Ectodermal cell (in vitro differentiated cells): Measurements from ENCODE around the gene TCF3.
A peak's percentile ranks its signal among the peaks of the same experiment; 100 is the strongest.

Experiments used
- H3K27ac ChIP-seq: 2 replicates; pipeline ENCODE4 v1.7.0; 2013; ENCODE audit warnings: mild to moderate bottlenecking, low read depth, low read length; ENCODE audit not compliant: insufficient read depth, poor library complexity, severe bottlenecking
- H3K27me3 ChIP-seq: 2 replicates; pipeline ENCODE4 v1.7.0; 2013; ENCODE audit warnings: mild to moderate bottlenecking, low read length; ENCODE audit not compliant: insufficient read depth, control insufficient read depth, poor library complexity, severe bottlenecking
- H3K36me3 ChIP-seq: one replicate; pipeline ENCODE4 v1.7.0; 2013; ENCODE audit warnings: low read length; ENCODE audit not compliant: control insufficient read depth, insufficient read depth
- H3K4me1 ChIP-seq: one replicate; pipeline ENCODE4 v1.7.0; 2013; ENCODE audit warnings: low read length; ENCODE audit not compliant: control insufficient read depth, insufficient read depth
- H3K4me3 ChIP-seq: 2 replicates; pipeline ENCODE4 v1.7.0; 2013; ENCODE audit warnings: low read depth, low read length, control low read depth; ENCODE audit not compliant: insufficient read depth
- H3K9me3 ChIP-seq: 2 replicates; pipeline ENCODE4 v1.7.0; 2013; ENCODE audit warnings: mild to moderate bottlenecking, low read length, moderate library complexity; ENCODE audit not compliant: control insufficient read depth
- WGBS, 2 experiments: methylation state at CpG; one replicate each; pipeline ENCODE4 v1.1.7; 2013; ENCODE audit warnings: missing lambda C conversion rate in 2 of 2; 5-methylcytosine and 5-hydroxymethylcytosine counted together

Gene TCF3

DNA sequence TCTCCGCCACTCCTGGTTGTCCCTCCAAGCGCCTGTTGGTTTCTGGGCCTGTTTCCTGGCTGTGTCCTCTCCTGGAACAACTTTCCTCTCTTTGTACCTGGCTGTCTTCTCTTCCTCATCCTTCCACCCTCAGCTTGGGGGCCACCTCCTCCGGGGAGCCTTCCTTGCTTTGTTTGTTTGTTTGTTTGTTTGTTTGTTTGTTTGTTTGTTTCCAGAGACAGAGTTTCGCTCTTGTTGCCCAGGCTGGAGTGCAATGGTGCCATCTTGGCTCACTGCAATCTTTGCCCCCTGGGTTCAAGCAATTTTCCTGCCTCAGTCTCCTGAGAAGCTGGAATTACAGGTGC lies 6.6 kb upstream of the TCF3 start:
- no peak overlapping the region for H3K27ac ChIP-seq
- H3K27me3 ChIP-seq, result no peaks in the 10 kb centered on the region
- no peak overlapping the region for H3K4me3 ChIP-seq
- H3K9me3 ChIP-seq, result no peaks in the 10 kb centered on the region
- 91 to 92% methylated on average over 4 of the region's 4 CpGs for WGBS, 2 experiments
- H3K36me3 ChIP-seq, result no peaks in the 10 kb centered on the region
- H3K4me1 ChIP-seq, result peaks cover 6% of the 10 kb centered on the region

DNA sequence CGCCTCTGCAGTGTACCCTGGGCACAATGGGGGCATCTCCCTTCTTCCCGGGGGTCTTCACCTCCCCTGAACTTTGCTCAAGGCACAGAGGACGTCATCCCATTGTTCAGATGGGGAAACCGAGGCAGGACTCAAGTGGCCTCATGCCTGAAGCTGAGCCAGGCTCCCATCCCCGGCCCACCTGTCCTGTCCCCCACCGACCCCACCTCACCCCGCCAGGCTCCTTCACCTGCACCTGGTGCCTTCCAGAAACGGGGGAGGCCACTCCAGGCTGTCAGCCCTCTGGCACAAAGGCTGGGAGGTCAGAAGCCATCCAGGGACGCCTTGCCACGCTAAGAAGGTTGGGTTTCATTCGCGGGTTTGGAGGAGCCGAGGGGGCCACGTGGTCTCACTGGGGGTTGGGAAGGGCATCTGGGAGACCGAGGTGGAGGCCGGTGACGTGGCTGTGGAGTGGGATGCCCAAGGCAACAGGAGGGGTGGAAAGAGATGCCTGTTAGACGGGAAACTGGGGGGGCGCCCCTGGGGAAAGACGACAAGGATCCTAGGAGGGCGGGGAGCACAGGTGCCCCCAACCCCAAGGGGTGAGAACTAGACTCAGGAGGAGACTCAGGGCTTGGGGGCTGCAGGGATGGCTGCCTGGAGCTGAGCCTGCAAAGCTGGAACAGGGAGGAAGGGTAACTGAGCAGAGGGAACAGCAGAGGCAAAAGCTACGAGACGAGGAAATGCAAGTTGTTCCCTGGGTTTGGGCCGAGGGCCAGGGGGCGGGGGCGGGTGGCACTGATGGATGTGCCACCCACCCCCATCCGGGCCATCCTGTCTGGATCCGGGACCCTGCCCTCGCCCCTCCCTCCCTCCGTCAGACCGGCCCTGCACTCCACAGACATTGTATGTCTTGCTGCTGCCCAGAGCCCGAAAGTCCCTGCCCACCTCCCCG lies 6.0 kb upstream of the TCF3 start:
- WGBS, 2 experiments, result 87% methylated on average over 33 of the region's 33 CpGs
- no peaks in the 10 kb centered on the region for H3K27me3 ChIP-seq
- H3K27ac ChIP-seq, result no peak overlapping the region
- no peak overlapping the region for H3K4me3 ChIP-seq
- H3K9me3 ChIP-seq, result no peaks in the 10 kb centered on the region
- peaks cover 6% of the 10 kb centered on the region for H3K4me1 ChIP-seq
- H3K36me3 ChIP-seq, result no peaks in the 10 kb centered on the region

DNA sequence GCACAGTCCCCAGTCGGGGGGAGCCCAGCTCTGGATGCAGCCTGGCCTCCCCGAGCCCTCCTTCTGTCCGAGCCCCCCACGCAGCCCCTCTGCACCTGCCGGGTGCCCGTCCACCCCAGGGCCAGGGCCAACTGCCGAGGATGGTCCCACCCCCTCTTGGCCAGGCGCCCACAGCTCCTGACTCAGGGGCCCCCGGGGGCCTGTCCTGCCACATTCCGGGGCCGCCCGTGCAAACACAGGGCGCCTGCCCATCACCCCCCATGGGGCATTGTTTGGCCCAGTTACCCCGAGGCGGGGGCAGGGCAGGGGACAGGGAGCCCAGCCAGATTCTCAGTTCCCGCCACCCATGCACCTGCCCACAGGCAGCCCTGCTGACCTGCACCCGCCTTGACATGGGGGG lies 5.3 kb upstream of the TCF3 start:
- Histone ChIP-seq H3K27me3 (no peaks in the 10 kb centered on the region), H3K4me1 (peaks cover 6% of the 10 kb centered on the region), H3K9me3 (no peaks in the 10 kb centered on the region), H3K27ac (no peak overlapping the region), H3K36me3 (no peaks in the 10 kb centered on the region), H3K4me3 (no peak overlapping the region)
- 88 to 92% methylated on average over 17 of the region's 17 CpGs for WGBS, 2 experiments

DNA sequence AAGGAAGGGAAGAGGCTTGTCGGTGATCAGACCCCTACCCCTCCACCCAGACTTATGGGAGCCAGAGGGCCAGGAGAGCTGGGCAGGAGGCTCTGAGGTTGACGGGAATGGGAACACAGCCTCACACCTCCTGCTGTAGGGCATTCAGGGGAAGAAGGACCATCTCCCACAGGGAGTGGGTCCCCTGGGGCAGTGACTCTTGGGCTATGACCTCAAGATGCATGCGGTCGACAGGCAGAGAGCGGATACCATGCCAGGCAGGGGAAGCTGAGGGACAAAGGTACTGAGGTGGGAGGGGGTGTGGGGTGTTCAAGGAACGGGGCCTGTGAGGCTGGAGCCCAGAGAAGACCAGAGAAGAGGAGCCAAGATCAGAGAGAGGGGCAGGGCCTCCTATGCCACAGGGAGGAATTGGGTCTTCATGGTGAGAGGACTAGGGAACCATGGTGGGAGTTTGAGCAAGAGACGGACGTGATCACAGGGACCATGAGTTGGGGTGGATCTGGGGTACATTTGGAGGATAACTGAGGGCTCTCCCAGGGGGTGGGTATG lies 4.6 kb upstream of the TCF3 start:
- Histone ChIP-seq H3K4me3 (no peak overlapping the region), H3K9me3 (no peaks in the 10 kb centered on the region), H3K36me3 (no peaks in the 10 kb centered on the region), H3K4me1 (peaks cover 6% of the 10 kb centered on the region), H3K27me3 (no peaks in the 10 kb centered on the region), H3K27ac (no peak overlapping the region)
- 87 to 90% methylated on average over 8 of the region's 8 CpGs for whole genome bisulfite sequencing, 2 experiments

DNA sequence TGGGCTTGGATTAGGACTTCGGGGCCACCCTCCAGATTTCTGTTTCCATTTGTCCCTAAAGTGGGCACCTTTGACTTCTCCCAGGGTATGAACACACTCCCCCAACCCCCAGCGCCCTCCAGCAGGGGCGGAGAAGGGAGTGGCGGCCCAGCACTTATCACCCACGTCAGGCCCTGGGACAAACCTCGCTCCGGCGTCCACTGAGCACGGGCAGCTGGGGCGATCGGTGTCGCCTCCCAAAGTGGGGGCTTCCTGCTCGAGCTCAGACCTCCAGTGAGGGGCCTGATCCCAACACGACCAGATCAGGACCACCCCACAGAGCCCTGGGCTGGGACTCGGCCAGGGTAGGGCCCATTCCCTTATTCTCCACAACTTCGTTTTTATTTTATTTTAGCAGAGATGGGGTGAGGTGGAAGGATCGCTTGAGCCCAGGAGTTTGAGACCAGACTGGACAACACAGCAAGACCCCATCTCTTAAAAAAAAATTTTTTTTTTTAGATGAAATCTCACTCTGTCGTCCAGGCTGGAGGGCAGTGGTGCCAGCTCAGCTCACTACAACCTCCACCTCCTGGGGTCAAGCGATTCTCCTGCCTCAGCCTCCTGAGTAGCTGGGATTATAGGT lies 3.7 kb upstream of the TCF3 start:
- peaks cover 6% of the 10 kb centered on the region for H3K4me1 ChIP-seq
- H3K4me3 ChIP-seq, result no peak overlapping the region
- 92 to 93% methylated on average over 18 to 19 of the region's 19 CpGs for WGBS, 2 experiments
- H3K9me3 ChIP-seq, result no peaks in the 10 kb centered on the region
- H3K36me3 ChIP-seq, result no peaks in the 10 kb centered on the region
- H3K27me3 ChIP-seq, result no peaks in the 10 kb centered on the region
- H3K27ac ChIP-seq, result no peak overlapping the region

DNA sequence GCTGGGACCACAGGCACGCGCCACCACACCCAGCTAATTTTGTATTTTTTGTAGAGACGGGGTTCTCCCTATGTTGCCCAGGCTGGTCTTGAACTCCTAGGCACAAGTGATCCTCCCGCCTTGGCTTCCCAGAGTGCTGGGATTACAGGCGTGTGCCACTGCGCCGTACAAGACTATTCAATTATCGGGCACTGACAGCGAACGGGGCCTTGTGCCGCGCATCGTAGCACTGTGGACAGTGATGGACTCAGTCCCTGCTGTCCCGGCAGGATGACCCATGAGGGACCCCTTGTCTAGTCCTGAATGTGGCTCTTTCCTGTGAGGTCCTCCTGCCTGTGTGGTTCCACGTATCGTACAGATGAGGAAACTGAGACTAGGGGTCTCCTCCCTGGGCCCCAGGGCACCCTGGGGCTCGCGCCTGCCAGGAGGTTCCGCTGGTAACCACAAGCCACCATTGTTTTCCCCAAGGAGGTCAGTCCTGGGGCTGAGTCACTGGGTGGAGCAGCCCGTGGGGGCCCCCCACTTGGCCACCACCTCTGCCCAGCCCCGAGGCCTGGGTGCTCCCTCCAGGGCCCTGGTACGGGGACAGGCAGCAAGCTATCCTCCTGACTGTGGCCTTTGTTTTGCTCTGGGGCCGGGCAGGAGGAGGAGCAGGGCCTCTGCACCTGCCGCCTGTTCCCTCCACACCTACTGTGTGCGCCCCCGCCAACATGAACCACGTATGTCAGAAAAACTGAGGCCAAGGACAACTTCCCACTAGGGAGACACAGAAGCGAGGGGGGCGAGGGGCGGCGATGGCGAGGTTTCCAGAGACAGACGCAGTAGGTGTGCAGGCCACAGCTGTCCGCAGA lies 2.9 kb upstream of the TCF3 start:
- H3K9me3 ChIP-seq, result no peaks in the 10 kb centered on the region
- WGBS, 2 experiments, result 90% methylated on average over 34 of the region's 34 CpGs

DNA sequence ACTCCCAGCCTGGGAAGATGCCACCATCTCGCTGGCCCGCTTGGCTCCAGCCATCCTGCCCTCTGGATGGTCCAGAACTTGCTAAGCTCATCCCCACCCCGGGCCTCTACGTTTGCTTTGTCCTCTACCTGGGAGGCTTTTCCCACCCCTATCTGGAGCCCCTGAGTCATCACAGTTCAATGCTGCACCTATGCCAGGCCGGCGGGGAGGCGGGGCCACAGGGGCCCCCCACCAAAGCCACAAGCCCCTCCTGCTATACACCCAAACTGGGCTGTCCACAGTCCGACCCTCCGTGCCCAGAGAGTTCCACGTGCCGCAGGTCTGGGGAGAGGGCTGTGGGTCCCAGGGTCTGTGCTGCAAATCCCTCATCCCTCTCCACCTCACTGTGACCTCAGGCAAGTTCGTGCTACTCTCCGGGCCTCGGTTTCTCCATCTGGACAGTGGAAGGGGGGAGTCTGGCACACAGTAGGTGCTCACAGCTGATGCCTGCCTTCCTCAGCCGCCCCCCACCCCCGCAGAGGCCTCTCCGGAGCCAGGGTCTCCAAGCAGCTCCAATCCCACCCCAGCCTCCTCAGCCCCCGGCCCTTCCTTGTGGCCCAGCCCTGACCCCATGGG lies 1.9 kb upstream of the TCF3 start:
- H3K27me3 ChIP-seq, result no peaks in the 10 kb centered on the region
- H3K27ac ChIP-seq, result no peak overlapping the region
- peaks cover 16% of the 10 kb centered on the region for H3K4me1 ChIP-seq
- WGBS, 2 experiments, result 83 to 85% methylated on average over 18 of the region's 18 CpGs
- H3K36me3 ChIP-seq, result peaks cover 9% of the 10 kb centered on the region
- no peak overlapping the region for H3K4me3 ChIP-seq
- H3K9me3 ChIP-seq, result no peaks in the 10 kb centered on the region

More for the DNA sequence above, 2.9 kb upstream of the TCF3 start:
- no peaks in the 10 kb centered on the region for H3K36me3 ChIP-seq
- H3K4me1 ChIP-seq, result peaks cover 6% of the 10 kb centered on the region
- no peaks in the 10 kb centered on the region for H3K27me3 ChIP-seq
- no peak overlapping the region for H3K4me3 ChIP-seq
- no peak overlapping the region for H3K27ac ChIP-seq

DNA sequence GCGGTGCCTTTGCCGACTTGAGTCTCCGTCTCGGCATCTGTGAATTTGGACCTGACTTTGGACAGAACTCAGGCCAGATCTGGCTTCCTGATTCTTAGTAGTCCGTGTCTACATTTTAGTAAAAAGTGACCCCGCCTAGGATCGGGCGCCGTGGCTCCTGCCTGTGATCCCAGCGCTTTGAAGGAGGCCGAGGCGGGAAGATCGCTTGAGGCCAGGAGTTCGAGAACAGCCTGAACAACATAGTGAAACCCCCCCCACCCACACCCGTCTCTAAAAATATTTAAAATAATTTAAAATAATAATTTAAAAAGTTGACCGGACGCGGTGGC lies 849 bp upstream of the TCF3 start:
- WGBS, 2 experiments, result 44 to 47% methylated on average over 17 of the region's 18 CpGs
- no peak overlapping the region for H3K27ac ChIP-seq
- no peaks in the 10 kb centered on the region for H3K27me3 ChIP-seq
- peaks cover 18% of the 10 kb centered on the region for H3K4me1 ChIP-seq
- H3K4me3 ChIP-seq, result peak overlapping the region; percentile 44
- peaks cover 17% of the 10 kb centered on the region for H3K36me3 ChIP-seq
- H3K9me3 ChIP-seq, result no peaks in the 10 kb centered on the region

DNA sequence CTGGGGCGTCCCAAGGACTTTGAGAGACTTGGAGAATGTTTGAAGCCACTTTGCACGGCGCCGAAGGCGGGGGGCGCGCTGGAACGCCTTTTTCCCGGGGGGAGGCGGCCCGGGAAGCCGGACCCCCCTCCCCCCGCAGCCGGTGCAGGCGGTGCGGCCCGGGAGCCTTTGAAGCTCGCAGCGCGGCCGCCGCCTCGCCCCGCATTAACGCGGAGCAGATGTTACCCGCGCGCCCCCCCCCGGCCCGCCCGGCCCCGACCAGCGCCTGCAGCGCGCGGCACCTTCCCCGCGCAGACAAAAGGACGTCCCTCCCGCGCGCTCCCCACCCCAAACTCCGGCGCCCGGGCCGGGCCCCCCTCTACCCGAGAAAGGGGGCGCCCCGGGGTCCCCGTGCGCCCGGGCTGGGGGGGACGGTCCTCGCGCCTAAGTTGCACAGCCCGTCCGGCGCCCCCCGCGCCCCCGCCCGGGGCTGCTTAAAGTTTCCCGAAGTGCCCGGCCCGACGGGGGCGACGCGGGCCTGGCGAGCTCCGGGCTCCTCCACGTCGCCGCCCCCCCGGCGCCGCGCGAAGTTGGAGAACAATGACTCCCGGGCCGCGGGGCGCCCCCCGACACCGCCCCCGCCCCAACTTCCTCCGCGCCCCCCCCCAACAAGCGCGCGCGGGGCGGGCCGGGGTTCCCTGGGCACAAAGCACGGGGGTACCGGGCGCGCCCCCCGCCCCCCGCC lies 685 bp downstream of the TCF3 start:
- H3K36me3 ChIP-seq, result peaks cover 26% of the 10 kb centered on the region
- peak overlapping the region; percentile 92 for H3K27ac ChIP-seq
- no peaks in the 10 kb centered on the region for H3K9me3 ChIP-seq
- peak overlapping the region; percentile 59 for H3K4me3 ChIP-seq
- peaks cover 14% of the 10 kb centered on the region for H3K4me1 ChIP-seq
- 0% methylated on average over 101 of the region's 101 CpGs for WGBS, 2 experiments
- H3K27me3 ChIP-seq, result no peaks in the 10 kb centered on the region
